ENCODE data around the gene PBX2. TPM values are rescaled to one million over a fixed set of nuclear protein-coding genes. Genes with fewer than 3 reads are reported as not detected.
"Not testable (repeated sequence)": the region's sequence is repeated elsewhere in the genome, so short reads cannot be mapped to it uniquely, and the experiment has no call there.

Gene PBX2
- total RNA-seq, 1 donor from 2014 or later: 42.6 TPM

GRCh38 chr6:32151181-32151862 is 38.7 kb downstream of the PBX2 start:
- no peak for DNase-seq (ENCODE audit: low spot score)

GRCh38 chr6:32149932-32150870 is 39.8 kb downstream of the PBX2 start:
- DNase-seq (ENCODE audit: low spot score): no peak

- no peak for DNase-seq (ENCODE audit: low spot score)
These were observed 40.8 kb downstream of the PBX2 start for GRCh38 chr6:32149092-32149755.

- DNase-seq (ENCODE audit: low spot score): peak; percentile 48
These were observed 41.5 kb downstream of the PBX2 start for GRCh38 chr6:32148289-32149091.

- DNase-seq (ENCODE audit: low spot score): no peak
These were observed 42.4 kb downstream of the PBX2 start for GRCh38 chr6:32147401-32148132.

- DNase-seq (ENCODE audit: low spot score): no peak
These were observed 43.3 kb downstream of the PBX2 start for GRCh38 chr6:32146687-32147086.

GRCh38 chr6:32146287-32146686 is 43.7 kb downstream of the PBX2 start:
- no peak for DNase-seq (ENCODE audit: low spot score)

GRCh38 chr6:32144238-32144637 is 45.8 kb downstream of the PBX2 start:
- DNase-seq (ENCODE audit: low spot score): not testable (repeated sequence)

GRCh38 chr6:32140420-32141046 is 49.5 kb downstream of the PBX2 start:
- no peak for DNase-seq (ENCODE audit: low spot score)

- no peak for DNase-seq (ENCODE audit: low spot score)
These were observed 50.4 kb downstream of the PBX2 start for GRCh38 chr6:32139590-32139989.

GRCh38 chr6:32137454-32137853 is 52.5 kb downstream of the PBX2 start:
- DNase-seq (ENCODE audit: low spot score): no peak

Other genes starting within 250 kb of the PBX2 start
- gene CFB, start 244.1 kb downstream of the PBX2 start, total RNA-seq (ENCODE audit: insufficient read depth, low replicate concordance): 34.7 TPM
- 54.9 TPM for gene NELFE, start 231.2 kb downstream of the PBX2 start, total RNA-seq (ENCODE audit: insufficient read depth, low replicate concordance)
- gene SKIC2, start 231.0 kb downstream of the PBX2 start, total RNA-seq (ENCODE audit: insufficient read depth, low replicate concordance): 34.7 TPM
- gene DXO, start 218.1 kb downstream of the PBX2 start, total RNA-seq (ENCODE audit: insufficient read depth, low replicate concordance): 13.2 TPM
- 26.2 TPM for gene C4A, start 208.1 kb downstream of the PBX2 start, total RNA-seq (ENCODE audit: insufficient read depth, low replicate concordance)
- 32.3 TPM for gene C4B, start 175.4 kb downstream of the PBX2 start, total RNA-seq (ENCODE audit: insufficient read depth, low replicate concordance)
- gene CYP21A2, start 151.8 kb downstream of the PBX2 start, total RNA-seq (ENCODE audit: insufficient read depth, low replicate concordance): not detected
- 24.1 TPM for gene TNXB, start 80.9 kb downstream of the PBX2 start, total RNA-seq (ENCODE audit: insufficient read depth, low replicate concordance)
- gene ATF6B, start 62.0 kb downstream of the PBX2 start, total RNA-seq (ENCODE audit: insufficient read depth, low replicate concordance): 14.4 TPM
- 1.2 TPM for gene FKBPL, start 59.9 kb downstream of the PBX2 start, total RNA-seq (ENCODE audit: insufficient read depth, low replicate concordance)
- gene PRRT1, start 38.3 kb downstream of the PBX2 start, total RNA-seq (ENCODE audit: insufficient read depth, low replicate concordance): 1.2 TPM
- gene PPT2, start 36.1 kb downstream of the PBX2 start, total RNA-seq (ENCODE audit: insufficient read depth, low replicate concordance): 9.6 TPM
- gene EGFL8, start 25.6 kb downstream of the PBX2 start, total RNA-seq (ENCODE audit: insufficient read depth, low replicate concordance): 1.9 TPM
- gene AGPAT1, start 14.1 kb downstream of the PBX2 start, total RNA-seq (ENCODE audit: insufficient read depth, low replicate concordance): 11.1 TPM
- gene RNF5, start 11.8 kb downstream of the PBX2 start, total RNA-seq (ENCODE audit: insufficient read depth, low replicate concordance): 29.4 TPM
- gene AGER, start 5.9 kb downstream of the PBX2 start, total RNA-seq (ENCODE audit: insufficient read depth, low replicate concordance): 2.9 TPM
- 1.2 TPM for gene GPSM3, start 2.4 kb upstream of the PBX2 start, total RNA-seq (ENCODE audit: insufficient read depth, low replicate concordance)
- 6.7 TPM for gene NOTCH4, start 33.9 kb upstream of the PBX2 start, total RNA-seq (ENCODE audit: insufficient read depth, low replicate concordance)
- 1.7 TPM for gene TSBP1, start 181.7 kb upstream of the PBX2 start, total RNA-seq (ENCODE audit: insufficient read depth, low replicate concordance)
- gene BTNL2, start 217.0 kb upstream of the PBX2 start, total RNA-seq (ENCODE audit: insufficient read depth, low replicate concordance): not detected
- 47.4 TPM for gene HLA-DRA, start 249.7 kb upstream of the PBX2 start, total RNA-seq (ENCODE audit: insufficient read depth, low replicate concordance)

All from umbilical cord (tissue), 2 donors.